GM12878 (cell line): ENCODE data around the gene CABP7. TPM values are rescaled to one million over a fixed set of nuclear protein-coding genes. Genes with fewer than 3 reads are reported as not detected.

ENCODE experiments used
- ATAC-seq: fragments of 200-7000 bp; cut with Tn5 transposase; 3 replicates; pipeline ENCODE4 v1.9.1; 2020; ENCODE audit warnings: mild to moderate bottlenecking, moderate library complexity
- BruUV-seq: library from RNA; stranded (reverse); fragments of 400-500 nt; replicated peaks from 2 replicates; lab custom pipeline; 2021; lab: Mats Ljungman, UMichigan
- CTCF ChIA-PET: fragments of 300-600 bp; sonication (Branson Sonifier 250); formaldehyde crosslinking; extraction: SDS; loops from one replicate; lab custom pipeline; 2021; ENCODE audit warnings: inconsistent platforms; lab: Yijun Ruan, JAX
- POLR2A ChIA-PET: fragments of 350-600 bp; formaldehyde crosslinking; extraction: SDS; loops from one replicate; lab custom pipeline; 2021; ENCODE audit warnings: inconsistent platforms; lab: Charles Lee
- RAD21 ChIA-PET: fragments of 300-600 bp; sonication (Branson Sonifier 250); formaldehyde crosslinking; loops from one replicate; lab custom pipeline; 2023; ENCODE audit warnings: antibody characterized with exemption; ENCODE audit not compliant: unreplicated experiment; lab: Charles Lee
- SMC1A ChIA-PET: fragments of 300-600 bp; sonication (Branson Sonifier 250); formaldehyde crosslinking; loops from one replicate; lab custom pipeline; 2023; ENCODE audit not compliant: unreplicated experiment, uncharacterized antibody; lab: Charles Lee
- DNase-seq: peaks from one replicate; pipeline ENCODE4 v3.0.0-alpha.2; 2011; ENCODE audit warnings: low read depth, low spot score
- FAIRE-seq: peaks from 3 replicates; lab custom pipeline; 2011; peaks lifted over from hg19 to GRCh38; lab: Jason Lieb, UNC
- H2AFZ ChIP-seq: 2 replicates; pipeline ENCODE4 v1.6.0; 2011; ENCODE audit warnings: low read depth, low read length, control low read depth; ENCODE audit not compliant: control insufficient read depth
- H3K27ac ChIP-seq: 2 replicates; pipeline ENCODE4 v1.5.1; 2011; ENCODE audit warnings: control low read depth; ENCODE audit not compliant: control insufficient read depth, insufficient read depth
- H3K27me3 ChIP-seq, 2 experiments: replicated peaks in 1 of 2; 2 replicates each; pipeline versions ENCODE4 v1.6.0 to v1.6.1; 2011; ENCODE audit warnings: low read length in 1 of 2; ENCODE audit not compliant: control insufficient read depth in 2 of 2, insufficient read depth in 2 of 2
- H3K36me3 ChIP-seq, 2 experiments: 2 replicates each; pipeline ENCODE4 v1.5.1; 2011; ENCODE audit warnings: low read length in 1 of 2; ENCODE audit not compliant: control insufficient read depth in 2 of 2, insufficient read depth in 2 of 2
- H3K4me1 ChIP-seq: 2 replicates; pipeline ENCODE4 v1.6.1; 2011; ENCODE audit warnings: mild to moderate bottlenecking, low read length, moderate library complexity, mixed read lengths; ENCODE audit not compliant: control insufficient read depth, insufficient read depth
- H3K4me2 ChIP-seq: 2 replicates; pipeline ENCODE4 v1.6.0; 2011; ENCODE audit warnings: control low read depth; ENCODE audit not compliant: control insufficient read depth, insufficient read depth
- H3K4me3 ChIP-seq: fragments of 200-600 bp; sonication (generic); 2 replicates; pipeline ENCODE4 v1.5.1; 2016
- H3K79me2 ChIP-seq: 2 replicates; pipeline ENCODE4 v1.6.0; 2011; ENCODE audit warnings: low read length; ENCODE audit not compliant: control insufficient read depth, insufficient read depth
- H3K9ac ChIP-seq: 2 replicates; pipeline ENCODE4 v1.8.0; 2011; ENCODE audit warnings: low read length, control low read depth, mixed read lengths; ENCODE audit not compliant: control insufficient read depth, insufficient read depth
- H3K9me3 ChIP-seq: replicated peaks from 3 replicates; pipeline ENCODE4 v1.5.1; 2011; ENCODE audit warnings: mild to moderate bottlenecking, low read length; ENCODE audit not compliant: control insufficient read depth, insufficient read depth
- H4K20me1 ChIP-seq: 2 replicates; pipeline ENCODE4 v1.6.0; 2011; ENCODE audit not compliant: control insufficient read depth, insufficient read depth
- BCL11A ChIP-seq: IDR thresholded peaks from 2 replicates; pipeline ENCODE4 v1.6.1; 2011; ENCODE audit warnings: low read depth, low read length
- CBX5 ChIP-seq: sonication (generic); IDR thresholded peaks from 2 replicates; pipeline ENCODE4 v1.6.1; 2016; ENCODE audit warnings: low read depth, moderate library complexity, mild to moderate bottlenecking, inconsistent platforms
- CHD4 ChIP-seq: fragments of 200-600 bp; sonication (generic); IDR thresholded peaks from 2 replicates; pipeline ENCODE4 v1.6.1; 2016; ENCODE audit warnings: mild to moderate bottlenecking
- DPF2 ChIP-seq: fragments of 450-650 bp; IDR thresholded peaks from 2 replicates; pipeline ENCODE4 v1.6.1; 2017; ENCODE audit warnings: mild to moderate bottlenecking
- FOS ChIP-seq: IDR thresholded peaks from 3 replicates; pipeline ENCODE4 v1.6.1; 2011; ENCODE audit warnings: borderline replicate concordance; ENCODE audit not compliant: insufficient read length; ENCODE audit errors: extremely low read depth
- FOXK2 ChIP-seq: fragments of 450-650 bp; IDR thresholded peaks from 2 replicates; pipeline ENCODE4 v1.6.1; 2017; ENCODE audit warnings: mild to moderate bottlenecking, moderate library complexity
- MEF2B ChIP-seq: fragments of 450-650 bp; IDR thresholded peaks from 2 replicates; pipeline ENCODE4 v1.6.1; 2018; ENCODE audit warnings: mild to moderate bottlenecking, moderate library complexity; ENCODE audit not compliant: partially characterized antibody, poor library complexity, severe bottlenecking
- MTA2 ChIP-seq: fragments of 450-650 bp; IDR thresholded peaks from 2 replicates; pipeline ENCODE4 v1.6.1; 2016; ENCODE audit warnings: low read depth, mild to moderate bottlenecking, moderate library complexity
- PAX8 ChIP-seq: fragments of 450-650 bp; IDR thresholded peaks from 2 replicates; pipeline ENCODE4 v1.6.1; 2017; ENCODE audit warnings: mild to moderate bottlenecking, moderate library complexity
- SPI1 ChIP-seq: IDR thresholded peaks from 2 replicates; pipeline ENCODE4 v1.6.1; 2011; ENCODE audit warnings: low read depth, mild to moderate bottlenecking, low read length, moderate library complexity, borderline replicate concordance; ENCODE audit not compliant: insufficient read depth
- SRF ChIP-seq, 2 experiments: IDR thresholded peaks; 2 replicates each; pipeline ENCODE4 v1.6.1; 2011; ENCODE audit warnings: low read depth in 2 of 2, low read length in 2 of 2, mild to moderate bottlenecking in 1 of 2, moderate library complexity in 1 of 2
- STAT3 ChIP-seq: IDR thresholded peaks from 2 replicates; pipeline ENCODE4 v1.6.1; 2011; ENCODE audit warnings: low read depth, low read length, improper control_type of control experiment
- TCF3 ChIP-seq: IDR thresholded peaks from 2 replicates; pipeline ENCODE4 v1.6.1; 2012; ENCODE audit warnings: low read depth, mild to moderate bottlenecking, low read length, borderline replicate concordance; ENCODE audit not compliant: insufficient read depth
- YBX1 ChIP-seq: fragments of 450-650 bp; IDR thresholded peaks from 2 replicates; pipeline ENCODE4 v1.6.1; 2016; ENCODE audit warnings: antibody characterized with exemption
- WGBS: methylation state at CpG from one replicate; pipeline ENCODE4 v1.1.6; 2016; ENCODE audit warnings: low lambda C conversion rate; ENCODE audit not compliant: insufficient replicate concordance, insufficient coverage; ENCODE audit errors: missing lambda C conversion rate; 5-methylcytosine and 5-hydroxymethylcytosine counted together
- in situ Hi-C: fragments of 300-500 bp; cut with MboI; formaldehyde crosslinking; loops from 9 replicates; pipeline ENCODE4 v1.14.3; 2018; ENCODE audit warnings: mixed read lengths
- intact Hi-C: fragments of 100-400 bp; cut with micrococcal nuclease; formaldehyde crosslinking; loops from one replicate; pipeline ENCODE4 v1.14.2; 2022; ENCODE audit not compliant: unreplicated experiment
- polyA plus RNA-seq, 11 experiments: library from polyadenylated mRNA; depleted of rRNA in 4 of 11; unstranded in 6 of 11; stranded (reverse) in 5 of 11; fragments of >200 nt; fragmentation: Nextera tagmentation in 4 of 11; fragmentation: Illumina TruSeq in 1 of 11; extraction: Ambion mirVana in 4 of 11; extraction: Trizol in 1 of 11; gene quantifications; 1 replicate in 1 of 11; 2 replicates in 10 of 11; pipeline versions ENCODE4 v1.2.1 to v1.2.3, GENCODE V29; 2011 to 2016; ENCODE audit warnings: inconsistent platforms in 2 of 11, missing spikeins in 2 of 11, low read depth in 1 of 11
- total RNA-seq, 4 experiments: library from RNA; depleted of rRNA in 3 of 4; stranded (reverse); fragments of >200 nt in 3 of 4; fragmentation: Illumina TruSeq in 1 of 4; extraction: Trizol in 1 of 4; gene quantifications; 2 replicates each; pipeline versions ENCODE4 v1.2.1 to v1.2.3, GENCODE V29; 2013 to 2021

The CABP7 gene
- total and polyA plus RNA-seq, 10 of the 15 experiments (the other 5 are each of a cell fraction or from before 2014, with no cell fraction given), result 0.02 to 0.18 (median 0.05) TPM; not detected in 5

DNA sequence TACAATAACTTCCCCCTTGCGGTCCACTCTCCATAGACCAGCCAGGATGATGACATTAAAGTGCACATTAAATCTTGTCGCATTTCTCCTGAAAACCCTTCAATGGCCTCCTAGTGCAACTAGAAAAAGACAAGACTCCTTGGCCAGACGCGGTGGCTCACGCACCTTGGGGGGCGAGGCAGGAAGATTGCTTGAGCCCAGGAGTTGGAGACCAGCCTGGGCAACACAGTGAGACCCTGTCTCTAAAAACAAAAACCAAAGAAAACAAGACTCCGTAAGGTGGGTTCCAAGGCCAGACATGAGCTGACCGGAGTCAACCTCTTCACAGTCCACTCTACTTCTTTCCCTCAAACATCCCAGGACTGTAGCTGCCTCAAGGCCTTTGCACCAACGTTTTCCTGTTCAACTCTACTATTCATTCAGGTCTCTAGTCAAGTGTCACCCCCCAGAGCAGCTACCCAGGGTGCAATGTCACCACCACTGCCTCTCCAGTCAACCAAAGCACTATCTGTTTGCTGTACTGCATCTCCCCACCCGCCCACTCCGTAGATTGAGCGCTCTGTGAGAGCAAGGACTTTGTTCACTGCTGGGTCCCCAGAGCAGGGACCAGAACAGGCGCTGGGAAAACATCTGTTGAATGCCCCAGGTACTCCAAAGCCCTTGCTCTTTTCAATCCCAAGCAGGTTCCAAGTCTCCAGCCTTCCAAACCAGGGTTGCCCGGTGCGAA lies 46.3 kb downstream of the CABP7 start:
- H3K9me3 ChIP-seq, result no peaks in the 10 kb centered on the region; the same call in 2 of the 3 replicates
- SMC1A ChIA-PET, result interaction anchor here (0.6 to 1.4 kb wide), 3 partner anchors 9 to 325 kb away, joined by 3 to 4 read pairs (median 4); no protein-coding TSS in a partner anchor
- peak overlapping the region; percentile 94 for H2AFZ ChIP-seq
- H3K4me1 ChIP-seq, result peaks cover 4% of the 10 kb centered on the region
- H3K79me2 ChIP-seq, result peaks cover 30% of the 10 kb centered on the region
- no peaks in the 10 kb centered on the region for H4K20me1 ChIP-seq
- ATAC-seq, result peak; percentile 57
- no peaks in the 10 kb centered on the region for H3K27me3 ChIP-seq
- WGBS, result 52% methylated on average over 15 of the region's 15 CpGs
- 0 out of 2 replicates have a peak, but pooled peaks have one; percentile 39 for TF ChIP-seq DPF2
- no peak for TF ChIP-seq SRF (IDR thresholded peaks at IDR 0.05; ENCODE audit: low read depth in 2 of 2, low read length in 2 of 2)
- no peak for TF ChIP-seq MTA2
- TF ChIP-seq CHD4, result no peak
- TF ChIP-seq BCL11A, result no peak
- no peak for TF ChIP-seq SPI1
- no peak for TF ChIP-seq FOS
- TF ChIP-seq PAX8, result no peak
- no peak for TF ChIP-seq CBX5
- TF ChIP-seq TCF3, result 0 out of 2 replicates have a peak, but pooled peaks have one; percentile 3
- TF ChIP-seq FOXK2, result no peak
- TF ChIP-seq MEF2B, result peak; percentile 12
- TF ChIP-seq YBX1, result no peak
- TF ChIP-seq STAT3, result no peak
- TF ChIP-seq, all 136 proteins: peak for 3
- DNase-seq, result no peak
- Histone ChIP-seq H3K36me3 (peaks cover 2 to 8% of the 10 kb centered on the region in 2 experiments), H3K27ac (peak overlapping the region; percentile 84), H3K4me2 (peak overlapping the region; percentile 91), H3K9ac (peak overlapping the region; percentile 91), H3K4me3 (peak overlapping the region; percentile 89)
- TSS peak; percentile 91 for BruUV-seq
- ChIA-PET RAD21 (interaction anchor here (0.9 to 1.5 kb wide), 3 partner anchors 117 to 322 kb away, joined by 3 to 8 read pairs (median 3); partner anchors contain the start of gene MTMR3), CTCF (interaction anchor here (0.5 to 1.9 kb wide), 4 partner anchors 10 to 322 kb away, joined by 3 to 7 read pairs (median 5); no protein-coding TSS in a partner anchor), POLR2A (interaction anchor here (0.5 to 1.6 kb wide), 8 partner anchors 9 to 729 kb away, joined by 3 to 6 read pairs (median 4); partner anchors contain the start of genes ASCC2 and MTMR3)
- in situ Hi-C loops, result no loop called here
- FAIRE-seq, result no peak
- intact Hi-C loops, result no loop called here
